KG1 (cell line): ENCODE measurements around the gene TEX50.
"Not testable (repeated sequence)": the region's sequence is repeated elsewhere in the genome, so short reads cannot be mapped to it uniquely, and the experiment has no call there.

Experiments used
- DNase-seq: peaks from one replicate; lab custom pipeline; 2025; lab: John Stamatoyannopoulos, UW

The TEX50 gene

DNA sequence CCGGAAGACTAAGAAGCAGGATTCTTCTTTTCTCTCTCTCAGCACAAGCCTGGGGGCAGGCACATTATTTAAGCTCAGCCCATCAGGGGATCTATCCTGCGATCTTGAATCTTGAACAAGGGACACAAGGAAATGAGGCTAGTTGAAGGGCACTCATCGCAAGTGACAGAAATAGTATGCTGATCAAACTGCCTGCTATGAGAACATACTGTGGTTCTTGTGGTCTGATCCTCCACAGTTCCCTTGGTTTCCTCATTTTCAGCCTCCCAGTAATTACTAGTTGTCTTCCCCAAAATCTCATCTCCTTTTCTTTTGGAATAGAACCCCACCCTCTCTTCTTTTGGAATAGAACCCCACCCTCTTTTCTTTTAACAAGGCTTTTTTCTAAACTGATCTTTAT is 28.0 kb downstream of the TEX50 start:
- DNase-seq: no peak

DNA sequence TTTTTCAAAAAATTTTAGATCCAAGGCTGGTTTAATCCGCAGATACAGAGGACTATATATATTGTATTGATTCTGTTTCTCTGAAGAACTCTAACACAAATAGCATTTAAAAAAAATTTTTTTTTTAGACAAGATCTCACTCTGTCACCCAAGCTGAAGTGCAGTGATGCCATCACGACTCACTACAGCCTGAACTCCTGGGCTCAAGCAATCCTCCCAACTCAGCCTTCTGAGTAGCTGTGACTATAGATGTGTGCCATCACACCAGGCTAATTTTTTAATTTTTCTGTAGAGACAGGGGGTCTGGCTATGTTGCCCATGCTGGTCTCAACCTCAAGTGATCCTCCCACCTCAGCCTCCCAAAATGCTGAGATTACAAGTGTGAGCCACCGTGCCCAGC is 31.5 kb downstream of the TEX50 start:
- no peak for DNase-seq

DNA sequence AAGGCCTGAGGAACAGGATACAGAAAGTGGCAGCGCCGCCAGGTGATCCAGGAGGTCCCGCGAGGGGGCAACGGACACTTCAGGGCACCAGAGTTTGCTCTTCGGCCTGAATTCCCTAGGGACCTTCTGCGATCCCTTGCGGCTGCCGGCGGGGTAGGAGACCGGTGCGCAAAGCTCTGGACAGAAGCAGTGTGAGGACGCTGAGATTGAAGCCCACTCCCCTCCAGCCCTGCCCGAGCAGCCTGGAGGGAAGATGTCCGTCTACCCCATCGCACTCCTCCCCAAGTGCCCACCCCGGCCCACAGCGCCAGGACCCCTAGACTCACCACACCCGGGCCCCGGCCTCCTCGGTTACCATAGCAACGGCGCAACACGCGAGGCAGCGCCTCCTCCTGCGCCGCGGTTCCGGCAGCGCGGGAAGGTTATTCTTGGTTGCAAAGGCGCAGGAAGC is 34.4 kb downstream of the TEX50 start, which contains the start of gene ANKRD45:
ANKRD45 (minus strand) TSS at position 361 of the 451 bp plus-strand sequence. CDS start 10,433 bp downstream, outside the sequence.
- no peak for DNase-seq

DNA sequence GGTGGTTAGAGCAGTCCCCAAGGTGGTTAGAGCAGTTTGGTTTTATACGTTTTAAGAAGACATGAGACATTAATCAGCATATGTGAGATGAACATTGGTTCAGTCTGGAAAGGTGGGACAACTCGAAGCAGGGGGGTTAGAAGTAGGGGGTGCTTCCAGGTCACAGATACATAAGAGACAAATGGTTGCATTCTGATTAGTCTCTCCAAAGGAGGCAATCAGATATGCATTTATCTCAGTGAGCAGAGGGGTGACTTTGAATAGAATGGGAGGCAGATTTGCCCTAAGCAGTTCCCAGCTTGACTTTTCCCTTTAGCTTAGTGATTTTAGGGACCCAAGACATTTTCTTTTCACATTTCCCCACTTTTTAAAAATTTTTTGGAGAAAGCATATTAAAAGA is 39.4 kb downstream of the TEX50 start:
- not testable (repeated sequence) for DNase-seq

DNA sequence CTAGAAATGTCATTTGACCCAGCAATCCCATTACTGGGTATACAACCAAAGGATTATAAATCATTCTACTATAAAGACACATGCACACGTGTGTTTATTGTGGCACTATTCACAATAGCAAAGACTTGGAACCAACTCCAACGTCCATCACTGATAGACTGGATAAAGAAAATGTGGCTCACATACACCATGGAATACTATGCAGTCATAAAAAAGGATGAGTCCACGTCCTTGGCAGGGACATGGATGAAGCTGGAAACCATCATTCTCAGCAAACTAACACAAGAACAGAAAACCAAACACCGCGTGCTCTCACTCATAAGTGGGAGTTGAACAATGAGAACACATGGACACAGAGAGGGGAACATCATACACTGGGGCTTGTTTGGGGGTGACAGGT is 45.0 kb downstream of the TEX50 start:
- DNase-seq: not testable (repeated sequence)

DNA sequence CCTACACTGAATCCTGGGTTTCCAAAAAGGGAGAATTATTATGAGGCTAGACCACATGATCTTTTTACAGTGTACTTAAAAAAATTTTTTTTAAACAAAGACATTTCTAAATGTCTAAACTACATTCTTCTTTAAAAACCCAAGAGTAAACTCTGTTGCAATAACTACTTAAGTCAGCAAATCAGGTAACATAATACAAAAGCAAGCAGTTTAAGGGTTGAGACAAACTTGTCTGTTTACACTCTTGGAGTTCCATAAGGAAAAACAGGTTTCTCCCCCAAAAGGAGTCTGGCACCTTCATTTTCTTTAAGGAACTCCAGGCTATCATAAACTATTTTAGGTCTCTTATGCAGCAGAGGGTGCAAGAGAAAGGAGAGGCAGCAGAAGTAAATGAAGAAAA is 47.0 kb downstream of the TEX50 start:
- DNase-seq: no peak

DNA sequence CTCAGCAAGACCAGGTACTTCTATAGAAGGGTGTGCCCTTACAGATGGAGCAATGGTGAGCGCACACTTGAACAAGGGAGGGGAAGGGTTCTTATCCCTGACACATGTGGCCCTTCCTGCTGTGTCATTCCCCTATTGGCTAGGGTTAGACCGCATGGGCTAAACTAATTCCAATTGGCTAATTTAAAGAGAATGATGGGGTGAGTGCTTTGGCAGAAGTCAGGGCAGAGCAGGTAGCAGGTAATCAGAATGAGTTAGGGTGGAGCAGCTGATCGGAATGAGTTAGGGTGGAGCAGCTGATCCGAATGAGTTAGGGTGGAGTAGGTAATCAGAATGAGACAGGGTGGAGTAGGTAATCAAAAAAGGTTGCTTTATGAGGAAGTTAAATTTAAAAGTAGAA is 48.7 kb downstream of the TEX50 start:
- DNase-seq: not testable (repeated sequence)

DNA sequence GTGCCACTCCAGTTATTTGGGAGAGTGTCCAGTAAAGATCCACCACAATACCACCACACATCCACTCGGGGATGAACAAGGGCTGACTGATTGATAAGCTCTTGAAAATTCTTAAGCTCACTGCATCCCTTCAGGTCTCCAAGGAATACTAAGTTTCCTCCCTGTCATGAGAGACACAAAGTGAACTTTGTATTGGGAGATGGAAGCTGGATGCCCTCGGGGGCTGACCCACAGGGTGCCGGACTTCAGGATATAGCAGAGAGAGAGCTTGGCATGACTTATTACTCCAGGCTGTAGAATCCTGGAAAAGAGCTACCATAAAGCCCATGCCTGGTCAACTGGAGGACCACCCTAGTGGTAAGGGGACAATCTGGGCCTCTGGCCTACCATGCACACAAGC is 50.0 kb downstream of the TEX50 start:
- not testable (repeated sequence) for DNase-seq
